Measurements from ENCODE around the gene NOL4L. TPM values are rescaled to one million over a fixed set of nuclear protein-coding genes. Genes with fewer than 3 reads are reported as not detected.
A peak's percentile ranks its signal among the peaks of the same experiment; 100 is the strongest.

NOL4L gene
- total and polyA plus RNA-seq, 8 donors = 3.8 to 54.0 (median 15.0) TPM

DNA sequence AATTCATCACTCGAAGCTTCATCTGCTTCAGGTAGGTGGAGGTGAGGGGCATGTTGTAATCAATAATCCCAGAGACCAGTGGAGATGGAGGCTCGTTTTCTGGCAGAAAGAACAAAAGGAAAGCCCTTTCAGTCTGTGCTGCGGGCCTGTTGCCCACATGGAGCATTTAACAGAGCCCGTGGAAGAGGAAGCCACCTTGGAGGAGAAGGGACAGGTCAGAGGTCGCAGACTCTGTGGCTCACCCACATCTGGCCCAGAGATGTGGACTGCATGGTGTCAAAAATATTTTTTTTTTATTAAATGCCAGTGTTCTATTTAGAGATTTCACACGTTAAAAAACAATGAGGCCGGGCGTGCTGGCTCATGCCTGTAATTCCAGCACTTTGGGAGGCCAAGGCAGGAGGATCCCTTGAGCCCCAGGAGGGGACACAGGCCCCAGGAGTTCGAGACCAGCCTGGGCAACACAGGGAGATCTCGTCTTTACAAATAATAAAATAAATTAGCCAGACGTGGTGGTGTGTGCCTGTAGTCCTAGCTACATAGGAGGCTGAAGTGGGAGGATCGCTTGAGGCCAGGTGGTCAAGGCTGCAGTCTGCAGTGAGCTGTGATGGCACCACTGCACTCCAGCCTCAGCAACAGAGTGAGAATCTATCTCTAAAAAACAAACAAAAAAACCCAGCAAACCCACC is 73.6 kb downstream of the NOL4L start:
- no peak overlapping the region for H3K4me3 ChIP-seq
- peaks cover 8 to 30% (median 19%) of the 10 kb centered on the region in 4 donors for H3K4me1 ChIP-seq
- H3K27me3 ChIP-seq = no peaks in the 10 kb centered on the region
- H3K9me3 ChIP-seq = no peaks in the 10 kb centered on the region
- H3K27ac ChIP-seq = peak overlapping the region in 2 of 5 donors; percentile 20 to 66
- intact Hi-C loops (cut with DNase I; ENCODE audit: low total_unique reads) = no loop called here
- no peak for DNase-seq
- no peak for TF ChIP-seq POLR2A (IDR thresholded peaks at IDR 0.05)
- TF ChIP-seq EP300 (IDR thresholded peaks at IDR 0.05) = no peak
- no peak for TF ChIP-seq POLR2AphosphoS5 (IDR thresholded peaks at IDR 0.05)
- TF ChIP-seq, protein P1, sequence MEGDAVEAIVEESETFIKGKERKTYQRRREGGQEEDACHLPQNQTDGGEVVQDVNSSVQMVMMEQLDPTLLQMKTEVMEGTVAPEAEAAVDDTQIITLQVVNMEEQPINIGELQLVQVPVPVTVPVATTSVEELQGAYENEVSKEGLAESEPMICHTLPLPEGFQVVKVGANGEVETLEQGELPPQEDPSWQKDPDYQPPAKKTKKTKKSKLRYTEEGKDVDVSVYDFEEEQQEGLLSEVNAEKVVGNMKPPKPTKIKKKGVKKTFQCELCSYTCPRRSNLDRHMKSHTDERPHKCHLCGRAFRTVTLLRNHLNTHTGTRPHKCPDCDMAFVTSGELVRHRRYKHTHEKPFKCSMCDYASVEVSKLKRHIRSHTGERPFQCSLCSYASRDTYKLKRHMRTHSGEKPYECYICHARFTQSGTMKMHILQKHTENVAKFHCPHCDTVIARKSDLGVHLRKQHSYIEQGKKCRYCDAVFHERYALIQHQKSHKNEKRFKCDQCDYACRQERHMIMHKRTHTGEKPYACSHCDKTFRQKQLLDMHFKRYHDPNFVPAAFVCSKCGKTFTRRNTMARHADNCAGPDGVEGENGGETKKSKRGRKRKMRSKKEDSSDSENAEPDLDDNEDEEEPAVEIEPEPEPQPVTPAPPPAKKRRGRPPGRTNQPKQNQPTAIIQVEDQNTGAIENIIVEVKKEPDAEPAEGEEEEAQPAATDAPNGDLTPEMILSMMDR (IDR thresholded peaks at IDR 0.05) = no peak
- H3K36me3 ChIP-seq = no peaks in the 10 kb centered on the region
- WGBS, 5 donors = 61 to 69% (median 63%) methylated on average over 12 of the region's 12 CpGs

DNA sequence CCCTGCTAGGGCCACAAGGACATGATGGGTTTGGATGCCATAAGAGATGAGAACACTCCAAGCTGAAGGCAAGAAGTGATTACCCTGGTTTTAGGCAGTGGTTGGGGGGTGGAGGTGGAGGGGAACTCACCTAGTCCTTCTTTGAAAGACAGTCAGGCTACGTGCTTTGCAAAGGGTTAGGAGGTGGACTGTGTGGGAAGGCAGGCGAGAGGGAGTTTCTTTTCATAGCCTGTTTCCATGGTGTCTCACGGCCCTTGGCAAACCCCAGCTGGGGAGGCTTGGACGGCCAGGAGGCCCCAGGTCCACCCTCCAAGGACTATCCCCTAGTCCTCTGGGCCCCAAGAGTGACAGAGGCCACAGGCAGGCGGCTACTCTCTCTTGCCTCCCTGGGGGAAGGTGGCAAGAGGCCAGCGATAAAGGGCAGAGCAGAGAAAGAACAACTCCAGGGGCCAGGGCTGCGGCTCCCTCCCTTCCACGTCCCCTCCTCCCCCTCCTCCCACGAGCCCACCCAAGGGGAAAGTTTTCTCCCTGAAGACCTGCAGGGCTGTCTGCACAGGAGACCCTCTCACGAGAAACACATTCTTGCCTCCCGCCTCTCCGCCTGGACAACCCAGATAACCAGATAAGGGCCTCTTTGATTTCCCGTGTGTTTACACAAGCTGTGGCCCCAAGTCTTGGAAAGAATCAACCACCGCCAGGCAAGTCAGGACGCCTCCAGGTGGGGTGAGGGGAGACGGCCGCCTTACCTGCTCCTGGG is 74.4 kb downstream of the NOL4L start:
- Histone ChIP-seq H3K27ac (peak overlapping the region in 4 of 5 donors; percentile 20 to 66 (median 32)), H3K27me3 (no peaks in the 10 kb centered on the region), H3K4me3 (no peak overlapping the region), H3K36me3 (no peaks in the 10 kb centered on the region), H3K9me3 (no peaks in the 10 kb centered on the region), H3K4me1 (peaks cover 8 to 30% (median 16%) of the 10 kb centered on the region in 4 donors)
- TF ChIP-seq EP300 (IDR thresholded peaks at IDR 0.05) (no peak), POLR2AphosphoS5 (IDR thresholded peaks at IDR 0.05) (no peak), POLR2A (IDR thresholded peaks at IDR 0.05) (no peak)
- TF ChIP-seq, protein P1 (IDR thresholded peaks at IDR 0.05) = no peak
- WGBS, 5 donors = 27 to 52% (median 35%) methylated on average over 15 to 17 of the region's 17 CpGs
- intact Hi-C loops (cut with DNase I; ENCODE audit: low total_unique reads) = no loop called here
- peak; percentile 58 to 69 for DNase-seq

DNA sequence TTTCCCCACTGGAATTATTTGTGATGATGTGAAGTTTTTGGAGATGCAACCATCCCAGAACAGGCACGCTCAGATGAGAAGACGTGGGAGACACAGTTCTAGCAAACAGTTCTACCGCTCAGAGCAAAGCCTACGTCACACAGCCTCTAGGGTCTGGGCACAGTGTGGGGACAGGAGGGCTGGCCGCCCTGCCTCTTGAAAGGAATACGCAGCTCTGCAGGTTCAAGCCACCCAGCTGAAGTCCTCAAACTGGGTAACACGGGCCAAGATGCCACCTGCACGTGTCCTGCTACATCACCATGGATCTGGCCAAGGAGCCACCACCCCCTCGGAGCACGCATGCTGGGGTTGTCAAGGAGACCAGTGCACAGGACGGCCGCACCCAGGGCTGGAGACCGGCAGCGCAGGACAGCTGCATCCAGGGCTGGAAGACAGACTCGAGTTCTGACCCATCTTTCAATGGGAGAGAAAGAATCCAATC is 75.0 kb downstream of the NOL4L start:
- TF ChIP-seq, protein P1 (IDR thresholded peaks at IDR 0.05) = no peak
- TF ChIP-seq POLR2A (IDR thresholded peaks at IDR 0.05) = no peak
- TF ChIP-seq EP300 (IDR thresholded peaks at IDR 0.05) = no peak
- no peak for TF ChIP-seq POLR2AphosphoS5 (IDR thresholded peaks at IDR 0.05)
- Histone ChIP-seq H3K27me3 (no peaks in the 10 kb centered on the region), H3K4me1 (peaks cover 8 to 30% (median 16%) of the 10 kb centered on the region in 4 donors), H3K36me3 (no peaks in the 10 kb centered on the region), H3K27ac (peak overlapping the region in 2 of 5 donors; percentile 2 to 66), H3K9me3 (no peaks in the 10 kb centered on the region), H3K4me3 (no peak overlapping the region)
- DNase-seq = peak in 1 of 2 donors; percentile 71
- WGBS, 5 donors = 58 to 75% (median 69%) methylated on average over 10 to 15 of the region's 15 CpGs
- intact Hi-C loops (cut with DNase I; ENCODE audit: low total_unique reads) = no loop called here

DNA sequence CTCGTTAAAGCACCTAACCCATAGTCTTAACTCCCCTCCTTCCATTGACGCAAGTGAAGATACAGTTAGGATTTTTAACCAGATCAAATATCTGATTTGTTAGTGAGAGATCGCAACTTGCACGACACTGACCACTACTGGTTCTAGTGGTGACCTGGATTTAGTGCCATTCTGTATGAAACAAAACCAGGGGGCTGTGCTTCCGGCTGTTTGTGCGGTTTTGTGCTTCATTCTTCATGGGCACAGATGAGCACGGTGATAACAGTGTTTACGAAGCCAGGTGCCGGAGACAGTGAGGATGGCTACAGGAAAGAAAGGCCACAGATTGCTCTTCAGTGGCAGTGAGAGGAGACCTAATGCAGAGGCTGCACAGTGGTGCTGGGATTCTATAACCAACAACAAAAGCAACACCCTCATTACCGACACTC is 75.5 kb downstream of the NOL4L start:
- Histone ChIP-seq H3K4me1 (peaks cover 8 to 30% (median 16%) of the 10 kb centered on the region in 4 donors), H3K9me3 (no peaks in the 10 kb centered on the region), H3K4me3 (no peak overlapping the region), H3K36me3 (no peaks in the 10 kb centered on the region), H3K27me3 (no peaks in the 10 kb centered on the region), H3K27ac (no peak overlapping the region)
- peak in 1 of 2 donors; percentile 69 for DNase-seq
- intact Hi-C loops (cut with DNase I; ENCODE audit: low total_unique reads) = no loop called here
- 65 to 69% (median 67%) methylated on average over 10 of the region's 10 CpGs for WGBS, 5 donors
- no peak for TF ChIP-seq EP300 (IDR thresholded peaks at IDR 0.05)
- no peak for TF ChIP-seq POLR2A (IDR thresholded peaks at IDR 0.05)
- TF ChIP-seq POLR2AphosphoS5 (IDR thresholded peaks at IDR 0.05) = no peak
- TF ChIP-seq, protein P1 (IDR thresholded peaks at IDR 0.05) = no peak
